NK-92 treated with Interleukin-12 subunit alpha and Interleukin-12 subunit beta, amount 100 ng/mL, for 24 hours (cell line): ENCODE results near the gene DRC7.
"Not testable (repeated sequence)": the region's sequence is repeated elsewhere in the genome, so short reads cannot be mapped to it uniquely, and the experiment has no call there.

Experiments
- DNase-seq: peaks from one replicate; lab custom pipeline; 2025; lab: John Stamatoyannopoulos, UW

Gene DRC7

DNA sequence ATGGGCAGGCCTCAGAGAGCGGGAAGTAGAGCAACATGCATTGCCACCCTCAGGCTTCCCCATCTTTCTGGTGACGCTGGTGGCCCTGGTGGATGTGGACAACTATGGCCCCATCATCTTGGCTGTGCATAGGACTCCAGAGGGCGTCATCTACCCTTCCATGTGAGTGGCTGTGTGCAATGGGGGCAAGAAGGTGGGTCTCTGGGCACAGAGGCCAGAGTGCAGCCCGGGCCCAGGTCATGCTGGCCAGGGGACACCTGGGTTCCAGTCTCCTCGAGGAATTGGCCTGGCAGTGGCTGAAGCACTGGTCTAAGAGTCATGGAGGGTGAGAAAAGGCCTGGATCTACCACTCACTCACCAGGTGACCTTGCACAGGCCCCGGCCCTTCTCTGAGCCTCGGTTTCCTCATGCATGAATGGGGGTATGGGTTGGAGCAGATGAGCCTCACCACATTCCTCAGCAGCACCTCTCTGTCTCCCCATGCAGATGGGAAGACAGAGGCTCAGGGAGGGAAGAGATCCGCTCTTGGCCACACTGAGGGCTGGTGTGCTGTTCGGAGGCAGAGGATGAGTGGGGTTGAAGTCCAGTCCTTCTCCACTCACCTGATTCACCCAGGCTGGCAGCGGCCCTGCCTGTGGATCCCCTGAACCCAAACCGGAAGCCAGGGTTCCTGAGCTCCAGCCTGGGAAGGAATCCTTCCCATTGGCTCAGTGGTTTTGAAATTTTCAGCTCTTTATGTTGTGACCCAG, 33.7 kb upstream of the DRC7 start:
- no peak for DNase-seq

DNA sequence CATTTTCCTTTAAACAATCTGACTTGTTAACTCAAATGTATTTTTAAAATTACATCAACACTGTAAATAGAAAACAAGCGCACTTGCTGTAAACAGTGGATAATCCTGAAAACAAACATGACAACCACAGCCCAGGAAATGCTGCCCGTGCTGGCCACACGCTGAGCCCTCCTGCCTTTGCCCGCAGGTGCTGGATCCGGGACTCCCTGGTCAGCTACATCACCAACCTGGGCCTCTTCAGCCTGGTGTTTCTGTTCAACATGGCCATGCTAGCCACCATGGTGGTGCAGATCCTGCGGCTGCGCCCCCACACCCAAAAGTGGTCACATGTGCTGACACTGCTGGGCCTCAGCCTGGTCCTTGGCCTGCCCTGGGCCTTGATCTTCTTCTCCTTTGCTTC, 33.1 kb upstream of the DRC7 start:
- DNase-seq = no peak

DNA sequence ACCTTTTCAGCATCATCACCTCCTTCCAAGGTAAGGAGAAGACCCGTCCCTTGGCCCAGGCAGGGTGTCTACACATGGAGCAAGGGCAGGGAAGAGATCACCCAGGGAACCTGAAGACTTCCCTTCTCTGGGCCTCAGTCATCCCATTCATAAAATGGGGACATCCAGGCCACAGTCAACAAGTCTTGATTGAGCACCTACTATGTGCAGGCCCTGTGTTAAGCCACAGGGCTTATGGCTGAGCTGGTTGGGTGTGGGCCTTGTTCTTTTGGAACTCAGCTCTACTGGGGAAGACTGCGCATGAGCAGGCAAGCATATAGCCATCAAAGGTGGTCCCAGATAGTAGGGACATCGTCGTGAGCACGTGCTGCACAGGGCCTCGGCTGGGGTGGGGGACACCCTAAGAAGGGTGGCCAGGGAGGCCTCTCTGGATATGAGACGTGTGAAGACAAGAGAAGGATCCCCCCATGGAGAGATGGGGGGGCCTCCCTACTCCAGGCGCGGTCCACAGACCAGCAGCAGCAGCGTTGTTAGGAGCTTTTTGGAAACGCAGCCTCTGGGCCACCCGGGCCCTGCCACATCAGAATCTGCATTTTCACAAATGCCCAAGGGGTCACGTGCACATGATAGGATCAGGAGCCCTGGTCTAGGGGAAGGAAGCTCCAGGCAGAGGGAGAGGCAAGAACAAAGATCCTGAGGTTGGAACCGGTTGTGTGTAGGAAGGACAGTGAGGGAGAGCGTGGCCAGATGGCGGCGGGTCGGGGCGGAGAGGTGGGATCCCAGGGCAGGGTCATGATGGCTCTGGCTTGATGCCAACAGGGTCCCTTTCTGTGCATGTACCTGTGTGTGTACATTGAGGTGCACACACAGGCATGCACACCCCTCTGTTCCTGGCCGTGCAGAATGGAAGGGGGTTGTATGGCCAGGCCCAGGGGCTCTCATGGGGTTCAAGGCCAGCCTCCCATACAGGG, 32.4 kb upstream of the DRC7 start:
- DNase-seq = no peak

DNA sequence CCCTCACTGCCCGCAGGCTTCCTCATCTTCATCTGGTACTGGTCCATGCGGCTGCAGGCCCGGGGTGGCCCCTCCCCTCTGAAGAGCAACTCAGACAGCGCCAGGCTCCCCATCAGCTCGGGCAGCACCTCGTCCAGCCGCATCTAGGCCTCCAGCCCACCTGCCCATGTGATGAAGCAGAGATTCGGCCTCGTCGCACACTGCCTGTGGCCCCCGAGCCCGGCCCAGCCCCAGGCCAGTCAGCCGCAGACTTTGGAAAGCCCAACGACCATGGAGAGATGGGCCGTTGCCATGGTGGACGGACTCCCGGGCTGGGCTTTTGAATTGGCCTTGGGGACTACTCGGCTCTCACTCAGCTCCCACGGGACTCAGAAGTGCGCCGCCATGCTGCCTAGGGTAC, 31.2 kb upstream of the DRC7 start:
- no peak for DNase-seq

DNA sequence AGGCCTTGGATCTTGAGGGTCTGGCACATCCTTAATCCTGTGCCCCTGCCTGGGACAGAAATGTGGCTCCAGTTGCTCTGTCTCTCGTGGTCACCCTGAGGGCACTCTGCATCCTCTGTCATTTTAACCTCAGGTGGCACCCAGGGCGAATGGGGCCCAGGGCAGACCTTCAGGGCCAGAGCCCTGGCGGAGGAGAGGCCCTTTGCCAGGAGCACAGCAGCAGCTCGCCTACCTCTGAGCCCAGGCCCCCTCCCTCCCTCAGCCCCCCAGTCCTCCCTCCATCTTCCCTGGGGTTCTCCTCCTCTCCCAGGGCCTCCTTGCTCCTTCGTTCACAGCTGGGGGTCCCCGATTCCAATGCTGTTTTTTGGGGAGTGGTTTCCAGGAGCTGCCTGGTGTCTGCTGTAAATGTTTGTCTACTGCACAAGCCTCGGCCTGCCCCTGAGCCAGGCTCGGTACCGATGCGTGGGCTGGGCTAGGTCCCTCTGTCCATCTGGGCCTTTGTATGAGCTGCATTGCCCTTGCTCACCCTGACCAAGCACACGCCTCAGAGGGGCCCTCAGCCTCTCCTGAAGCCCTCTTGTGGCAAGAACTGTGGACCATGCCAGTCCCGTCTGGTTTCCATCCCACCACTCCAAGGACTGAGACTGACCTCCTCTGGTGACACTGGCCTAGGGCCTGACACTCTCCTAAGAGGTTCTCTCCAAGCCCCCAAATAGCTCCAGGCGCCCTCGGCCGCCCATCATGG, 30.5 kb upstream of the DRC7 start:
- no peak for DNase-seq

DNA sequence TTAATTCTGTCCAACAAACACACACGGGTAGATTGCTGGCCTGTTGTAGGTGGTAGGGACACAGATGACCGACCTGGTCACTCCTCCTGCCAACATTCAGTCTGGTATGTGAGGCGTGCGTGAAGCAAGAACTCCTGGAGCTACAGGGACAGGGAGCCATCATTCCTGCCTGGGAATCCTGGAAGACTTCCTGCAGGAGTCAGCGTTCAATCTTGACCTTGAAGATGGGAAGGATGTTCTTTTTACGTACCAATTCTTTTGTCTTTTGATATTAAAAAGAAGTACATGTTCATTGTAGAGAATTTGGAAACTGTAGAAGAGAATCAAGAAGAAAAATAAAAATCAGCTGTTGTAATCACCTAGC, 30.0 kb upstream of the DRC7 start:
- DNase-seq = no peak

DNA sequence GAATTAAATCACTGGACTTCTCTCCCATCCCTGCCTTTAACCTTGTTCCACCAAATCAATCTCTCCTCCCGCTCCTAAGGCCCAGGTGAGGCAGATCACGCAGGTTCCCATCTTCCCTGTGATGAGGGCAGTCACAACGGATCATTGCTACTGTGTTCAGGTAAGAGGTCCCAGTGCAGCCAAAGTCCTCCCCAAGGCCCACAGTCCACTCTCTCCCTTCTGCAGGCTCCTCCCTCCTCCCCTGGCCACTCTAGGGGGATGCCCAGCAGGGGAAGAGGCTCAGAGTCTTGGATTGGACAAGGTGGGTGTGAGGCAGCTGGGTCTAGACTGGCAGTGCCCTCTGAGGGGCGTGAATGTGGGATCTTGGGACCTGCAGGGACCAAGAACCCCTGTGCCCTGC, 29.1 kb upstream of the DRC7 start:
- DNase-seq = no peak

DNA sequence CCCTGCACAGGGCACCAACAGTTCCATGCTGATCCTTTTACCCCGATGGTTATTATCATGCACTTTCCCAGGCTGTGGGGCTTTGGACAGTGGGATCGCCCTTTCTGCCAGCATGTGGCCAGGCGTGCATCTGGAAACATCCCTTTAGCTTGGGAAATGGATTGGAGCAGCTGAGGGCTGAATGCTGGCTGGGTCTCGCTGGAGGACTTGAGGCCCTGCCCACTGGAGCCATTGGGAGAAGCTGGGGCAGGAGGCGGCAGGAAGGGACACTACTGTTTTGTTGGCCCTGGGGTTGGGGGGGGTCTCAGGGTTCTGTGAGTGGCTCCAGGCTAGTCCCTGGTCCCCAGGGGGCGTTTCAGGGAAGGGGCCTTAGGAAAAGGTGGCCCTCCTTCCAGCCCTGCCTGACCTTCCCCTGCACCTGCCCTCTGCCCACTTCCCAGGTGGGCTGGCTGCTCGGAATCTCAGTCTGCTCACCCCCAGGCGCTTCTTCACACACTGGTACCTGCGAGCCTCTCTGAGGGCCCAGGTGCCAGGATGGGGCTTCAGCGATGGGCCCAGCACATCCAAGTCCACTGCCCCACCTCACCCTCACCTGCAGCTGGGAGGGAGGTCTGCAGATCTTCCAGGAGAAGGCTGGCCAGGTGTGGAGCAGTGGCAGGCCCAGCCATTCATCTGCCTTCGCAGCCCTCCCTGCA, 28.1 kb upstream of the DRC7 start:
- DNase-seq = no peak

DNA sequence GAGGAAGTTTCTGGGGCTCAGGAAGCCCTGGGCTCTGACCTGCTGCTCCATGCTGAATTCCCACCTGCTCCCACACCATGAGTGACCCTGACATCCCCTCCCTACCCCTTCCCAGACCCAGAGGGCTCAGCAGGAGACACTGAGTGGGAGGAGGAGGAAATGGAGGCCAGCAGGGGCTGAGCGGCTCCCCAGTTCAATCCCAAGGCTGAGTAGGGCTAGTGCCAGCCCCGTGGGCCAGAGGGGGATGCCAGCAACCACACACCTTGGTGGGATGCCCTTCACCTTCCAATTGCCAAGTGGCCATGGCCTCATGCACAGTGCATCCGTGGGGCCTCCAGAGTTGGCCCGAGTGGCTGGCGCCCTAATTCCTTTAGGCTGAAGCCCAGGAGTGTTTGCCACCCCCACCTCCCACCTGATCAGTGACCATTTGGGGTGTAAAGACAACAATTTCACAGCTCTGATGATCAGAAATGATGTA, 27.5 kb upstream of the DRC7 start:
- DNase-seq = no peak

DNA sequence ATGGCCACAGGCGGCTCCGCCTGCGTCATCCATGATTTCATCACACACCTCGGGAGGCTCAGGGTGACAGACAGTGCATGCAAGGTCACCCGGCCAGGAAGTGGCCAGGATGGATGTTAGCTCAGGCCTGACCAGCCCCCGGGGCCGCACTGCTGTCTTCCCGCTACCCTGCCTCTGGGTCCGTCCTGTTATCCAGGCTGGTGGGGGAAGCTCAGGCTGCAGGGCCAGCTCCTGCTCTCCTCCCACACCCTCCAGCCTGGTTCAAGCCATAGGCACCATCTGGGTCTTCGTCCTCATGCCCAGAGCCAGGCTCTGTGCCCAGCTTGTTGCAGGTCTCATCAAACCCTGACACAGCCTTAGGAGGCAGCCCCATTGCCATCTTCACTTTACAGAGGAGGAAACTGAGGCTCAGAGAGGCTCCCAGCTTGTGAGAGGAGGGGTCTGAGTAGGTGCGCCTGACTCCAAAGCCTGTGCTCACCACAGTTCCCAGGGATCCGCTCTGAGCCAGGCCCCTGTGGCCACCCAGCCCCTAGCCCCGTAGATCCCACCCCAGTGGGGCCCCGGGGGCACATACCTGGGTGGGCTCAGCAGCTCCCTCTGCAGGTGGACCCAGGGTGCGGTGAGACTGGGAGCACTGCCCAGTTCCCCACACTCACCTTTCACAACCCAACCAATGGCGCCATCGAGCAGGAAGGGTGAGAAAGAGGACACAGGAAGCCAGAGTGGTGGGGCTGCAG, 26.9 kb upstream of the DRC7 start:
- DNase-seq = peak; percentile 54

DNA sequence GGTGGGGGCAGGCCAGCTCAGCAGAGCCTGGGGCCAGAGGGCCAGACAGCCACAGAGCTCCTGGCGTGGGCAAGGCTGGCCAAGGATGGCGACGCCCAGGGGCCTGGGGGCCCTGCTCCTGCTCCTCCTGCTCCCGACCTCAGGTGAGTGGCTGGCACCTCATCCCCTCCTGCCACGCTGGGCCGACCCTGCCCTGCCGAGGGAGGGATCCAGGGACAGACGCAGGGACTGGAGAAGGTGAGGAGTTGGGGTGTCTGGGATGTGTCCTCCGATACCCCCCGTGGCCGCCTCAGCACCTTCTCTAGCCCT, 26.4 kb upstream of the DRC7 start, which contains the start of gene ADGRG3:
ADGRG3 (plus strand) TSS at position 44 of the 309 bp plus-strand sequence; CDS start at position 86, 42 bp downstream.
- DNase-seq = no peak

DNA sequence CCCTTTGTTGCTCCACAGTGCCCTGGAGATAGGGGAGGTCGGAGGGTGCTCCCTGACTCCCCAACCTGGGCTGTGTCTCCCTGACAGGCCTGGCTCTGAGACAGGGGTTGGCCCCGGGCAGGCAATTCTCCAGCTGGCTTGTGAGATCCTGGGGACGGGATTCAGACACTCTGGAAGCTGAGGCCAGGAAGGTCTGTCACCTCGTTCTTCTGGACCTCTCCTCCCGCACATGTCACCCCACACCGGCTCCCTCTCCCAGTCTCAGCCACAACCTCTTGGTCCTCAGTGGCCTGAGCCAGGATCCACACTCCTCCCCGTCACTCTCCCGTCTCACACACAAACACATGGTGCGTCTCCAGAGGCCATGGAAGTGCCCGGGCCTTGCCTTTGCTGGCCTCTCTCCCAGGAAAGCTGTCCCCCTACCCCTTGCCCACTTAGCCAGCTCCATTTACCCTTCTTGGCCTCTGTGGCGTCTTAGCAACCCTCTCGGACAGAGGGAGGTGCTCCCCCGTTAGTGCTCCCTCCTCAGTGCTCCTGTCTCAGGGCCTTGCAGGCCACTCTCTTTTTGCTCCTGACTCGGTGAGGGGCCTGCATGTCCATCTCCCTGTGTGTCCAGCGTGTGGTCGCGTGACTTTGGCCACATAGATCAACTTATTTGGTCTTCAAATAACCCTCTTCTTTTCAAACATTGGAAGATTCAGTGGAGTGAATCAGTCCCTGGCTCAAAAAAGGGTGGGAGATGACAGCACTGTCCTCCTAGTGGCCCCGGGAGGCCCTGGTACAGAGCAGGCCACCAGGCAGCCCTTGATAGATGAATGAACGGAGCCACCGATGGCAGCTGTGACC, 25.8 kb upstream of the DRC7 start:
- no peak for DNase-seq

DNA sequence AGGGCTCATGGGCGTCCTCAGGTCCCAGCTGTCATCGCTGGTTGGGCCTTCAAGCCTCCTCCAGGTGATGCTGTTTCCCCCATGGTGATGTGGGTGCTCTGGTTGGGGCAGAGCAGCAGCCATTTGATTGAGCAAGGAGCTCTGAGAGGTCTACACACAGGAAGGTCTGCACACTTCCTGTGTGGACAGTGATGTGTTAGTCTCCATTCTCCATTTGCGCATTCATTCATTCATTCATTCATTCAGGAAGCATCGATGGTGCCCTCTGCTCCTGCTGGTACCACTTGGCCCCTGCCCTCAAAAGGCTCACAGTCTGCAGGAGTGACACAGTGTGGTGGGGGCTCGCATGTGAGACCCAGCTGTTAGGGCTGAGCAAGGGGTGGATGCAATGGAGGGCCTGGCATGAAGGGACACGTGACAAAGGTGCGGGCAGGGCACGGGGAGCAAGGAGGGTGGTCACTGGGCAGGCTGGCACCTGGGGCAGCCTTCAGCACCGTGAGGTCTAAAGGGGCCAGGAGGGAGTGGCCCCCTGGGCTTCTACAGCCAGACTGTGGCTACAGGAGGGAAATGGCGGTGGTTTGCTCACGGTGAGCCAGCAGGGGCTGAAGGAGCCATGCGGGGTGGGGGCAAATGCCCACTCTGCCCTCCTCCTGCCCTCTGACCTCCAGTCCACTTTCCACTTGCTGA, 25.0 kb upstream of the DRC7 start:
- peak; percentile 51 for DNase-seq

DNA sequence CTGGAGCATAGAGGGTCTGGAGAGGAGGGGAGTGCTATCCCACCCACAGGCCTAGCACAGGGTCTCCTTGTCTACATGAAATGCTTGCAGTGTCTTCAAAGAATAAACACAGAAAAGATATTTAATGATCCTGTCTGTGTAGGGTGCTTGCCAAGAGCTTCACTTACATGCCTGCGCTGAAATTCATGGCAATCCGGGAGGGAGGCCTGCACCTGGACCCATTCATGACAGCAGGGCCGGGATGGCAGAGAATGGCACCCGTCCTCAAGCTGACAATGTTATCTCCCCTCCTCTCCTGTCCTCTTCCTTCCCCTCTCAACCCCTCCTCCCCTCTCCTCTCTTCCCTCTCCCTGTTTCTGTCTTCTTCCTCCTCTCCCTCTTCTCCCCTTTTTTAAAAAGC, 24.4 kb upstream of the DRC7 start:
- DNase-seq = no peak

DNA sequence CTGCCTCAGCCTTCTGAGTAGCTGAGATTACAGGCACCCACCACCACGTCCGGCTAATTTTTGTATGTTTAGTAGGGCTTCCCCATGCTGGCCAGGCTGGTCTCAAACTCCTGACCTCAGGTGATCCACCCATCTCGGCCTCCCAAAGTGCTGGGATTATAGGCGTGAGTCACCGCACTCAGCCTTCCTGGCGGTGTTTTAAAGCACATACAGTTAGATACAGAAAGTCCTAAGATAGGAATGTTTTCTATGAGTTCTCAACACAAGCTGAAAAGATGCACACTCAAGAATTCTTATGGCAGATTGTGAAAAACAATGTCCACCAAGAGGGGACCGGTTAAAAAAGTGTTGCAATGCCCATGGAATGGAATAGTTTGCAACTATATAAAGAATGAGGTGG, 23.2 kb upstream of the DRC7 start:
- not testable (repeated sequence) for DNase-seq

DNA sequence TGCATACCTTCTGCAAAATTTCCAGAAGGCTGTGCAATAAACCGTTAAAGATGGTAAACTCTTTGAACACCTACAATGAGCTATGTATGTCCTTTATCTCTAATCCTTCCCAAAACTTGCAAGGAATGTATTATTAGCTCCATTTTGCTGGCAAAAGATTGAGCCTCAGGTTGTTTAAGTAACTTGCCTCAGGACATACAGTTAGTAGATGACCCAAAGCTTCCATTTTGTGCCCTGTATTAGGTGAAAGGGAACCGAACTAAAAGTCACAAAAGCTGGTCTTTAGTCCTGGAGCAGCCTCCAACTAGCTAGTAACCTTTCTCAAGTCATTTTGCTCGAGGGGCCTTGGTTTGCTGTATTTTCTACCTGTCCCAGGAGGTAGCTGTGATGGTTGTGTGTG, 22.2 kb upstream of the DRC7 start:
- DNase-seq = no peak

DNA sequence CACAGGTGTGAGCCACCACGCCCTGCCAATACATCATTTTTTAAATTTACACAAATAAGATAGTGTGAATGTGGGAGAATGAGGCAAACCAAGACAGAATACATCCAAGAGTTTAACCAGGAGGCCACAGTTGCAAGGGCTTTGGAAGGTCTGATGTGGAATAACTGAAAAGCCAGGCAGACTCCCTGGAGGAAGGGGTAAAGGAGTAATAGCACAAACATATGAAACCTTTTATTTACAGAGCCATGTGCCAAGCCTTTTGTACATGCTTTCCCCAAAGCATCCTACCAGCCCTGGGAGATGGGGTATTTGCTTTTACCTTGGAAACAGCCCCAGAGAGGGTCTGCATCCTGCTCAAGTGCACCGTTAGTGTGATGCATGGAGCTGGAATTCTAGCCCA, 21.8 kb upstream of the DRC7 start:
- no peak for DNase-seq

DNA sequence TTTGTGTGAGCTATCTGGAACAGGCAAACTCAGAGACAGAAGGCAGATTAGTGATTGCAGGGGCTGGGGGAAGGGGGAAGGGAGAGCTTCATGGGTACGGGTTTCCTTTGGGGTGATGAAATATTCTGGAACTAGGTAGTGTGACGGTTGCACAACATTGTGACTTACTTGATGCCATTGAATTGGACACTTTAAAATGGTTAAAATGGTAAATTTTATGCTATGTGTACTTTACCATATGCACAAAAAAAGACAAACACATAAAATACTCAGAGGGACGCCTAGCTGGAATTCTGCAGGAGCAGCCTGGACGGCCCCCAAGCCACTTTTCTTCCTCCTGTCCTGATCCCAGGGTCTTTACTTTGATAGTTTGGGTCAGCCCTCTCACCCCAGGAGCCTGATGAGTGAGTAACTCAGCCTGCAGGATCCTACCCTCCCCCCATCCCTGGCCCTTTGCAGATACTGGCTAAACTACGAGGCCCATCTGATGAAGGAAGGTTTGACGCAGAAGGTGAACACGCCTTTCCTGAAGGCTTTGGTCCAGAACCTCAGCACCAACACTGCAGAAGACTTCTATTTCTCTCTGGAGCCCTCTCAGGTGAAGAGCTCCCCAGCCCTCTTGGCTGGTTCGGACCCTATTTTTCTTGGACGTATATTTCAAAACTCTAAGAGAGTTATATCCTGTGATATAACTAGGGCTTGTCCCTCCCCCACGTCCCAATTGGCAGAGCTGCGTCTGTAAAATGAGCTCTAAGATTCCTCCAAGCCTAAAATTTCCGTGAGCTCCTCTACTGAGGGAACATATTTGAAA, 18.7 kb upstream of the DRC7 start:
- DNase-seq = peak; percentile 32

DNA sequence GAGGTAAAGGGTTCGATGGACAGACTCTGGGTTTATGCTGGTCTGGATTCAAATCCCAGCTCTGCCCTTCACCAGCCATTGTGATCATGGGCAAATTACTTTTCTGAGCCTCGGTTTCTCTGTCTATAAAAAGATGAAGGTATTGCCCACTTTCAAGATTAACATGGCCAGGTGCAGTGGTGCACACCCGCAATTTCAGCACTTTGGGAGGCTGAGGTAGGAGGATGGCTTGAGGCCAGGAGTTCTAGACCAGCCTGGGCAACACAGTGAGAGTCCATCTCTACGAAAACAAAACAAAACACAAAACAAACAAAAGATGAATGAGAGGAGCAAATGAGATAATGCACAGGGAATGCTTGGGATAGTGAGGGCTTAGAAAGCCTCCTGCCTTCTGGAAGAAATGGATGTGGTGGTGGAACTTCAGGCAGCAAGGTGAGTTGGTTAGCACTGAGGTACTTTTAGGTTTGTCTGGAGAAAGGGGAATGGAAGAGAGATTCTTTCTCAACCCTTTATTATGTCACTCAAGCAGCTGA, 18.0 kb upstream of the DRC7 start:
- no peak for DNase-seq
